Endothelial cell of umbilical vein (primary cell): Measurements from ENCODE around the gene CCDC182. TPM values are rescaled to one million over a fixed set of nuclear protein-coding genes. Genes with fewer than 3 reads are reported as not detected.

ENCODE experiments used
- BruUV-seq: library from RNA; stranded (reverse); fragments of 400-500 nt; replicated peaks from 2 replicates; lab custom pipeline; 2021; lab: Mats Ljungman, UMichigan
- CTCF ChIA-PET: fragments of 300-600, 350-600 bp; sonication (Branson Sonifier 250); formaldehyde crosslinking; loops from one replicate; lab custom pipeline; 2021; ENCODE audit warnings: antibody characterized with exemption, inconsistent platforms; lab: Charles Lee
- POLR2A ChIA-PET: fragments of 300-600, 350-600 bp; sonication (Branson Sonifier 250); formaldehyde crosslinking; loops from one replicate; lab custom pipeline; 2021; ENCODE audit warnings: antibody characterized with exemption, inconsistent platforms; lab: Charles Lee
- DNase-seq: peaks from one replicate; pipeline ENCODE4 v3.0.0-alpha.2; 2011; ENCODE audit warnings: low read depth, low spot score
- FAIRE-seq: peaks from 2 replicates; lab custom pipeline; 2011; peaks lifted over from hg19 to GRCh38; lab: Jason Lieb, UNC
- H2AFZ ChIP-seq: 2 replicates; pipeline ENCODE4 v1.6.0; 2012; ENCODE audit warnings: low read depth, low read length, control low read depth, inconsistent platforms
- H3K27ac ChIP-seq: 2 replicates; pipeline ENCODE4 v1.5.1; 2011; ENCODE audit warnings: low read depth, mild to moderate bottlenecking, control low read depth, low read length, moderate library complexity; ENCODE audit not compliant: insufficient read depth
- H3K27me3 ChIP-seq, 2 experiments: 2 replicates each; pipeline versions ENCODE4 v1.6.0 to v1.6.1; 2011; ENCODE audit warnings: low read length in 2 of 2, mixed read lengths in 1 of 2; ENCODE audit not compliant: control insufficient read depth in 2 of 2, insufficient read depth in 2 of 2
- H3K36me3 ChIP-seq, 2 experiments: 2 replicates in 1 of 2; 3 replicates in 1 of 2; pipeline ENCODE4 v1.5.1; 2011; ENCODE audit warnings: low read length in 2 of 2, mild to moderate bottlenecking in 1 of 2, moderate library complexity in 1 of 2; ENCODE audit not compliant: control insufficient read depth in 2 of 2, insufficient read depth in 2 of 2; ENCODE audit errors: extremely low read depth in 1 of 2
- H3K4me1 ChIP-seq: 3 replicates; pipeline ENCODE4 v1.5.1; 2011; ENCODE audit warnings: mild to moderate bottlenecking, low read length; ENCODE audit not compliant: control insufficient read depth, insufficient read depth; ENCODE audit errors: extremely low read depth
- H3K4me2 ChIP-seq: 2 replicates; pipeline ENCODE4 v1.6.1; 2011; ENCODE audit warnings: low read length, control low read depth, mixed read lengths; ENCODE audit not compliant: insufficient read depth
- H3K4me3 ChIP-seq, 3 experiments: fragments of 200-600 bp in 1 of 3; sonication (generic), shearing (Covaris generic) in 1 of 3; replicated peaks in 1 of 3; 2 replicates each; pipeline ENCODE4 v1.5.1; 2011 to 2016; ENCODE audit warnings: control low read depth in 3 of 3, low read length in 3 of 3, mild to moderate bottlenecking in 2 of 3, inconsistent platforms in 1 of 3, low read depth in 1 of 3, moderate library complexity in 1 of 3; ENCODE audit not compliant: insufficient read depth in 1 of 3
- H3K79me2 ChIP-seq: 2 replicates; pipeline ENCODE4 v1.6.0; 2012; ENCODE audit warnings: low read length, inconsistent platforms; ENCODE audit not compliant: control insufficient read depth, insufficient read depth
- H3K9ac ChIP-seq: replicated peaks from 2 replicates; pipeline ENCODE3; 2011; ENCODE audit warnings: low read length, control low read depth; ENCODE audit not compliant: insufficient read depth; ENCODE audit errors: extremely low read depth
- H3K9me1 ChIP-seq: replicated peaks from 3 replicates; pipeline ENCODE4 v1.6.0; 2011; ENCODE audit warnings: mild to moderate bottlenecking, low read length; ENCODE audit not compliant: control insufficient read depth, insufficient read depth; ENCODE audit errors: extremely low read depth
- H3K9me3 ChIP-seq: replicated peaks from 2 replicates; pipeline ENCODE4 v1.5.1; 2012; ENCODE audit warnings: low read length, inconsistent platforms; ENCODE audit not compliant: control insufficient read depth, insufficient read depth
- H4K20me1 ChIP-seq: replicated peaks from 2 replicates; pipeline ENCODE3; 2011; ENCODE audit warnings: mild to moderate bottlenecking, low read length; ENCODE audit not compliant: control insufficient read depth, insufficient read depth; ENCODE audit errors: extremely low read depth
- EZH2 ChIP-seq: IDR thresholded peaks from 2 replicates; pipeline ENCODE4 v1.6.1; 2012; ENCODE audit warnings: borderline replicate concordance, low read depth, mild to moderate bottlenecking, moderate library complexity, low read length, inconsistent platforms; ENCODE audit not compliant: severe bottlenecking
- FOS ChIP-seq: IDR thresholded peaks from 2 replicates; pipeline ENCODE4 v1.6.1; 2011; ENCODE audit warnings: mild to moderate bottlenecking, low read length, moderate library complexity, borderline replicate concordance; ENCODE audit not compliant: insufficient read depth
- GATA2 ChIP-seq: IDR thresholded peaks from 2 replicates; pipeline ENCODE4 v1.7.0; 2011; ENCODE audit warnings: low read depth, mild to moderate bottlenecking, moderate library complexity, mixed read lengths, low read length; ENCODE audit not compliant: insufficient read length, insufficient read depth
- JUN ChIP-seq: IDR thresholded peaks from 2 replicates; pipeline ENCODE4 v1.6.1; 2011; ENCODE audit warnings: borderline replicate concordance, low read depth; ENCODE audit not compliant: insufficient read length, insufficient read depth
- MAX ChIP-seq: IDR thresholded peaks from 2 replicates; pipeline ENCODE4 v1.6.1; 2011; ENCODE audit not compliant: insufficient read depth, insufficient read length
- MYC ChIP-seq: IDR thresholded peaks from one replicate; pipeline ENCODE4 v1.6.1; 2011; ENCODE audit warnings: mild to moderate bottlenecking, low read depth, low read length
- POLR2A ChIP-seq: IDR thresholded peaks from 2 replicates; pipeline ENCODE4 v1.6.1; 2012; ENCODE audit warnings: low read depth, mild to moderate bottlenecking, control low read depth, low read length
- POLR2AphosphoS5 ChIP-seq: IDR thresholded peaks from 2 replicates; pipeline ENCODE4 v1.6.1; 2012; ENCODE audit warnings: low read depth, mild to moderate bottlenecking, control low read depth, low read length, moderate library complexity; ENCODE audit not compliant: insufficient read depth
- dilution Hi-C: fragments of 300-500 bp; cut with MboI; formaldehyde crosslinking; loops from one replicate; pipeline ENCODE4 v1.15.0; 2019; ENCODE audit warnings: low sequenced_read_pairs; ENCODE audit not compliant: extremely low pct_ligation_motif_present
- intact Hi-C: fragments of 100-400 bp; cut with micrococcal nuclease; formaldehyde crosslinking; loops from one replicate; pipeline ENCODE4 v1.10.0; 2022
- polyA plus RNA-seq, 4 experiments: library from polyadenylated mRNA; depleted of rRNA in 3 of 4; stranded (reverse) in 3 of 4; unstranded in 1 of 4; fragments of >200 nt; gene quantifications; 2 replicates each; pipeline versions ENCODE4 v1.2.1 to v1.2.3, GENCODE V29; 2011 to 2012; ENCODE audit warnings: missing spikeins in 1 of 4
- total RNA-seq: library from RNA; stranded (reverse); gene quantifications from 2 replicates; pipeline ENCODE4 v1.2.3, GENCODE V29; 2021
- TF ChIP-seq, protein P1 (sequence below), 2 donors: IDR thresholded peaks; 1 replicate in 1 of 2; 2 replicates in 1 of 2; pipeline ENCODE4 v1.5.1; 2011; ENCODE audit warnings: low read length in 2 of 2, mild to moderate bottlenecking in 2 of 2, moderate library complexity in 2 of 2, control low read depth in 1 of 2, inconsistent platforms in 1 of 2, low read depth in 1 of 2; ENCODE audit not compliant: insufficient read depth in 1 of 2; ENCODE audit errors: extremely low read depth in 1 of 2

The CCDC182 gene
- total and polyA plus RNA-seq, 2 donors (not counting 3 experiments of a cell fraction or from before 2014, with no cell fraction given): not detected

GRCh38 chr17:57779706-57780105 lies 34.6 kb upstream of the CCDC182 start:
- FAIRE-seq (no peak), DNase-seq (no peak)
- ChIA-PET CTCF (interaction anchor here (2.4 to 2.8 kb wide), 2 partner anchors 32 to 182 kb away, joined by 7 to 14 read pairs; no protein-coding TSS in a partner anchor), POLR2A (no interaction called here)
- Histone ChIP-seq H3K9me3 (no peaks in the 10 kb centered on the region), H3K9ac (no peak overlapping the region), H3K79me2 (no peaks in the 10 kb centered on the region), H3K27ac (no peak overlapping the region), H3K36me3 (no peaks in the 10 kb centered on the region), H3K4me2 (no peak overlapping the region), H2AFZ (no peak overlapping the region), H3K4me3 (no peak overlapping the region), H4K20me1 (no peaks in the 10 kb centered on the region), H3K27me3 (peaks cover 5 to 7% of the 10 kb centered on the region in 2 experiments), H3K4me1 (no peaks in the 10 kb centered on the region), H3K9me1 (no peaks in the 10 kb centered on the region)
- no TSS peak for BruUV-seq
- dilution Hi-C loops: no loop called here
- TF ChIP-seq, protein P1, sequence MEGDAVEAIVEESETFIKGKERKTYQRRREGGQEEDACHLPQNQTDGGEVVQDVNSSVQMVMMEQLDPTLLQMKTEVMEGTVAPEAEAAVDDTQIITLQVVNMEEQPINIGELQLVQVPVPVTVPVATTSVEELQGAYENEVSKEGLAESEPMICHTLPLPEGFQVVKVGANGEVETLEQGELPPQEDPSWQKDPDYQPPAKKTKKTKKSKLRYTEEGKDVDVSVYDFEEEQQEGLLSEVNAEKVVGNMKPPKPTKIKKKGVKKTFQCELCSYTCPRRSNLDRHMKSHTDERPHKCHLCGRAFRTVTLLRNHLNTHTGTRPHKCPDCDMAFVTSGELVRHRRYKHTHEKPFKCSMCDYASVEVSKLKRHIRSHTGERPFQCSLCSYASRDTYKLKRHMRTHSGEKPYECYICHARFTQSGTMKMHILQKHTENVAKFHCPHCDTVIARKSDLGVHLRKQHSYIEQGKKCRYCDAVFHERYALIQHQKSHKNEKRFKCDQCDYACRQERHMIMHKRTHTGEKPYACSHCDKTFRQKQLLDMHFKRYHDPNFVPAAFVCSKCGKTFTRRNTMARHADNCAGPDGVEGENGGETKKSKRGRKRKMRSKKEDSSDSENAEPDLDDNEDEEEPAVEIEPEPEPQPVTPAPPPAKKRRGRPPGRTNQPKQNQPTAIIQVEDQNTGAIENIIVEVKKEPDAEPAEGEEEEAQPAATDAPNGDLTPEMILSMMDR (IDR thresholded peaks at IDR 0.05; ENCODE audit: extremely low read depth in 1 of 2, insufficient read depth in 1 of 2, low read depth in 1 of 2, low read length in 2 of 2): no peak
- TF ChIP-seq MYC (no peak), POLR2AphosphoS5 (no peak), JUN (no peak), EZH2 (no peak), POLR2A (no peak), MAX (no peak), FOS (no peak), GATA2 (no peak)
- intact Hi-C loops: loop anchor here (5.0 kb wide), 1 partner anchor 92 kb away; no protein-coding TSS in a partner anchor
